ENCODE measurements around the gene PTPN7.
"Not testable (repeated sequence)": the region's sequence is repeated elsewhere in the genome, so short reads cannot be mapped to it uniquely, and the experiment has no call there.

Gene PTPN7

DNA sequence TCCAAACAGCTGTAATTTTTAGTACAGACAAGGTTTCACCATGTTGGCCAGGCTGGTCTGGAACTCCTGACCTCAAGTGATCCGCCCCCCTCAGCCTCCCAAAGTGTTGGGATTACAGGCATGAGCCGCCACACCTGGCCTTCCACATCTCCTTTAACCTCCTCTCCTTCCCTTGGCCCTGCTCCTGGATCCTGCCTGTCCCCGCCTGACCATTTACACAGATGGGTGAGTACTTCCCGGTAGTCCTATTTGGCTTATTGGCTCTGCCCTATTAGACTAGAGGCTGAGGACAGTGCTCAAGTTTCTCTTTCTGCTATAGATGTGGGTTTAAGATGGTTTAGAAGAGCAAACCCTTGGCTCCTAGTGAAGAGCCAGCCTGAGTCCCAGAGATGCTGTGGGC lies 7.1 kb downstream of the PTPN7 start:
- Histone ChIP-seq H3K9ac (ENCODE audit: low read depth, low read length) (no peak overlapping the region), H3K27ac (ENCODE audit: low read length) (no peak overlapping the region), H3K27me3 (ENCODE audit: insufficient read depth, low read length) (no peaks in the 10 kb centered on the region), H3K4me3 (ENCODE audit: low read length) (no peak overlapping the region), H3K9me3 (ENCODE audit: insufficient read depth, low read depth, low read length) (no peaks in the 10 kb centered on the region), H3K4me1 (ENCODE audit: insufficient read depth, low read length) (peaks cover 6% of the 10 kb centered on the region; the same call in 1 of the 2 replicates), H3K36me3 (ENCODE audit: insufficient read depth, low read depth, low read length) (no peaks in the 10 kb centered on the region)

- peaks cover 6% of the 10 kb centered on the region; the same call in 1 of the 2 replicates for H3K4me1 ChIP-seq (ENCODE audit: insufficient read depth, low read length)
- no peaks in the 10 kb centered on the region for H3K27me3 ChIP-seq (ENCODE audit: insufficient read depth, low read length)
- no peaks in the 10 kb centered on the region for H3K36me3 ChIP-seq (ENCODE audit: insufficient read depth, low read depth, low read length)
- H3K9ac ChIP-seq (ENCODE audit: low read depth, low read length), result no peak overlapping the region
- no peak overlapping the region for H3K27ac ChIP-seq (ENCODE audit: low read length)
- H3K9me3 ChIP-seq (ENCODE audit: insufficient read depth, low read depth, low read length), result no peaks in the 10 kb centered on the region
- H3K4me3 ChIP-seq (ENCODE audit: low read length), result no peak overlapping the region
Measured at GRCh38 chr1:202152399-202152798, 8.0 kb downstream of the PTPN7 start.

GRCh38 chr1:202151045-202151444 lies 9.4 kb downstream of the PTPN7 start:
- no peak overlapping the region for H3K9ac ChIP-seq (ENCODE audit: low read depth, low read length)
- no peaks in the 10 kb centered on the region for H3K36me3 ChIP-seq (ENCODE audit: insufficient read depth, low read depth, low read length)
- no peak overlapping the region for H3K27ac ChIP-seq (ENCODE audit: low read length)
- H3K4me1 ChIP-seq (ENCODE audit: insufficient read depth, low read length), result peaks cover 6% of the 10 kb centered on the region; the same call in 1 of the 2 replicates
- peaks cover 2% of the 10 kb centered on the region; the same call in 1 of the 2 replicates for H3K27me3 ChIP-seq (ENCODE audit: insufficient read depth, low read length)
- no peak overlapping the region for H3K4me3 ChIP-seq (ENCODE audit: low read length)
- H3K9me3 ChIP-seq (ENCODE audit: insufficient read depth, low read depth, low read length), result no peaks in the 10 kb centered on the region

DNA sequence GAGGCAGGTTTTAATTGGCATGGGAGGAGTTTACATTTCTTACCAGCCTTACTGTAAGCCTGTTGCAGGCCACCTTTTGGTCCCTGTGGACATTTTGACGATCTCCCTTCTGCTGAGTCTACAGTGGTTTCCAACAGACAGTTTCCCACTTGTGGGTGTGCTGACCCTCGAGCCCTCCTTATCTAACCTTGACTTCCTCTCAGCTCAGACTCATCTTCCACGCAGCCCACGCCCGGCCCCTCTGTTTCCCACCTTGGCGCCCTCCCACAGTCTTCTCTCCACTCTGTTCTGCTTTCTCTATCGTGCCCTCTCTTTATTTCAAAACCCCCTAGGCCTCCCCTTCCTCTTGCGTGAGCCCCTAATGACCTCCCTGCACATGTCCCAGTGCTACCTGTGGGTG lies 9.8 kb downstream of the PTPN7 start:
- Histone ChIP-seq H3K9me3 (ENCODE audit: insufficient read depth, low read depth, low read length) (no peaks in the 10 kb centered on the region), H3K9ac (ENCODE audit: low read depth, low read length) (no peak overlapping the region), H3K27ac (ENCODE audit: low read length) (no peak overlapping the region), H3K36me3 (ENCODE audit: insufficient read depth, low read depth, low read length) (no peaks in the 10 kb centered on the region), H3K4me1 (ENCODE audit: insufficient read depth, low read length) (peaks cover 6% of the 10 kb centered on the region; the same call in 1 of the 2 replicates), H3K27me3 (ENCODE audit: insufficient read depth, low read length) (peaks cover 6% of the 10 kb centered on the region; the same call in 1 of the 2 replicates), H3K4me3 (ENCODE audit: low read length) (no peak overlapping the region)

DNA sequence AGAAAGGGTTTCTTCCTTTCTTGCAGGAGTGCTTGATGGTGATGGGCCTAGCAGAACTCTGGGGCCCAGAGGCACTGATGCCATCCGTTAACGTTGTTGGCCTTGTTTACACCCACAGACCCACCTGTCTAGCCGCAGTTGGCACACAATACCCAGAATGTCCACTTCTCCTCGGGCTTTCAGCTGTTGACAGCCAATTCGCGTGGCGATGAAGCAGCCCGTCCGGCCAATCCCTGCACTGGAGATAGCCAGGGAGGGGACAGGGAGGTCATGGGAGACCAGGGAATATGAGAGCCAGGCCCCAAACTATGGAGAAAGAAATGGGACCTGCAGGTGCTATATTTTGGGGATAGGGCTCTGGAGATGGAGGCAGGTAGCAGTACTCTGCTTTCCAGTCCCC lies 10.2 kb downstream of the PTPN7 start:
- Histone ChIP-seq H3K4me3 (ENCODE audit: low read length) (no peak overlapping the region), H3K27ac (ENCODE audit: low read length) (no peak overlapping the region), H3K4me1 (ENCODE audit: insufficient read depth, low read length) (peaks cover 8% of the 10 kb centered on the region; the same call in 1 of the 2 replicates), H3K9ac (ENCODE audit: low read depth, low read length) (no peak overlapping the region), H3K36me3 (ENCODE audit: insufficient read depth, low read depth, low read length) (no peaks in the 10 kb centered on the region), H3K9me3 (ENCODE audit: insufficient read depth, low read depth, low read length) (no peaks in the 10 kb centered on the region), H3K27me3 (ENCODE audit: insufficient read depth, low read length) (peaks cover 11% of the 10 kb centered on the region)

- Histone ChIP-seq H3K36me3 (ENCODE audit: insufficient read depth, low read depth, low read length) (no peaks in the 10 kb centered on the region), H3K9me3 (ENCODE audit: insufficient read depth, low read depth, low read length) (no peaks in the 10 kb centered on the region)
Measured at GRCh38 chr1:202149566-202149965, 10.8 kb downstream of the PTPN7 start.

DNA sequence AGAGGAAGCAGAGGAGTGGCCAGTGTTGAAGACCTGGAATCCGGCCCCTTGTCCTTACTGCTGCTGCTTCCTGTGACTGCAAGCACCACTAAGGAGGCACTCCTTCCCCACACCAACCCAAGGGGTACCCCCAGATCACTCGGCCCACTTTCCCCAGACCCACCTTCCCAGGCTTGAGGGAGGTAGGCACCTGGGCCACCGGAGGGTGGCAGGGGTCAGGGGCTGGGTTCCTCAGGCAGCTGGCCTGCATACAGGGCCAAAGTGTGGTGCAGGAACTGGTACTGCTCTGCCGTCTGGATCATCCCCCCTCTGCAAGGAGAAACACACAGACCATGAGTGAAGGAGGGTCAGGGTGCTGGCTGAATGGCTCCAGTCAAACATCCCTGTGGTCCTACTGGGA lies 12.0 kb downstream of the PTPN7 start:
- H3K4me1 ChIP-seq (ENCODE audit: insufficient read depth, low read length), result peaks cover 4% of the 10 kb centered on the region; the same call in 1 of the 2 replicates
- H3K4me3 ChIP-seq (ENCODE audit: low read length), result no peak overlapping the region
- no peak overlapping the region for H3K27ac ChIP-seq (ENCODE audit: low read length)
- no peak overlapping the region for H3K9ac ChIP-seq (ENCODE audit: low read depth, low read length)
- no peaks in the 10 kb centered on the region for H3K36me3 ChIP-seq (ENCODE audit: insufficient read depth, low read depth, low read length)
- peaks cover 15% of the 10 kb centered on the region for H3K27me3 ChIP-seq (ENCODE audit: insufficient read depth, low read length)
- H3K9me3 ChIP-seq (ENCODE audit: insufficient read depth, low read depth, low read length), result no peaks in the 10 kb centered on the region

More at GRCh38 chr1:202149566-202149965, 10.8 kb downstream of the PTPN7 start:
- H3K27me3 ChIP-seq (ENCODE audit: insufficient read depth, low read length), result peaks cover 15% of the 10 kb centered on the region
- peaks cover 9% of the 10 kb centered on the region; the same call in 1 of the 2 replicates for H3K4me1 ChIP-seq (ENCODE audit: insufficient read depth, low read length)
- no peak overlapping the region for H3K9ac ChIP-seq (ENCODE audit: low read depth, low read length)
- H3K27ac ChIP-seq (ENCODE audit: low read length), result no peak overlapping the region
- H3K4me3 ChIP-seq (ENCODE audit: low read length), result no peak overlapping the region

DNA sequence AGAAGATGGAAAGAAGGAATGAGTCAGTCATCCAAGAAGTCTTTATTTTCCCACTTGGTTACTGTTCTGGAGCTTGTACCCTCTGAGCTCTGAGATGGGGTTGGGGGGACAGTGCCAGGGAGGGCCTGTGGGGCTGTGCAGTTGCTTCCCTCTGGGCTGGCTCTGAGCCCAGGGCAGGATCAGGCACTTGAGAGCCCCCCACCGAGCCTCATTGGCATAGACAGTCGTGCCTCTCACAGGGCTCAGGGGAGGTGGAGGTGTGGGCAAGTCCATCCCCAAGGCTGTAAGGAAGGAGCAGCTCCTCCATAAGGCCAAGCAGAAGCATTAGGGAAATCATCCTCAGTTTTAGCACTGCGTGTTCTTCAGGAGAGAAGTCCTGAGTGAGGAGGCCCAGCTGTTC lies 13.4 kb downstream of the PTPN7 start:
- Histone ChIP-seq H3K27me3 (ENCODE audit: insufficient read depth, low read length) (peaks cover 15% of the 10 kb centered on the region), H3K4me3 (ENCODE audit: low read length) (no peak overlapping the region), H3K9ac (ENCODE audit: low read depth, low read length) (no peak overlapping the region), H3K9me3 (ENCODE audit: insufficient read depth, low read depth, low read length) (no peaks in the 10 kb centered on the region), H3K4me1 (ENCODE audit: insufficient read depth, low read length) (peaks cover 7% of the 10 kb centered on the region), H3K36me3 (ENCODE audit: insufficient read depth, low read depth, low read length) (no peaks in the 10 kb centered on the region), H3K27ac (ENCODE audit: low read length) (no peak overlapping the region)

- Histone ChIP-seq H3K27ac (ENCODE audit: low read length) (no peak overlapping the region), H3K9ac (ENCODE audit: low read depth, low read length) (no peak overlapping the region), H3K4me1 (ENCODE audit: insufficient read depth, low read length) (peaks cover 7% of the 10 kb centered on the region), H3K9me3 (ENCODE audit: insufficient read depth, low read depth, low read length) (no peaks in the 10 kb centered on the region), H3K4me3 (ENCODE audit: low read length) (no peak overlapping the region), H3K27me3 (ENCODE audit: insufficient read depth, low read length) (peaks cover 15% of the 10 kb centered on the region), H3K36me3 (ENCODE audit: insufficient read depth, low read depth, low read length) (no peaks in the 10 kb centered on the region)
Measured at GRCh38 chr1:202146279-202146678, 14.1 kb downstream of the PTPN7 start.

GRCh38 chr1:202145744-202146140 lies 14.7 kb downstream of the PTPN7 start:
- H3K9me3 ChIP-seq (ENCODE audit: insufficient read depth, low read depth, low read length); H3K27ac ChIP-seq (ENCODE audit: low read length); H3K9ac ChIP-seq (ENCODE audit: low read depth, low read length); H3K4me3 ChIP-seq (ENCODE audit: low read length); H3K36me3 ChIP-seq (ENCODE audit: insufficient read depth, low read depth, low read length); H3K4me1 ChIP-seq (ENCODE audit: insufficient read depth, low read length): not testable (repeated sequence)
- H3K27me3 ChIP-seq (ENCODE audit: insufficient read depth, low read length), result peaks cover 15% of the 10 kb centered on the region

GRCh38 chr1:202145068-202145743 lies 15.2 kb downstream of the PTPN7 start:
- H3K4me3 ChIP-seq (ENCODE audit: low read length), result peak overlapping the region; percentile 98
- H3K4me1 ChIP-seq (ENCODE audit: insufficient read depth, low read length), result peaks cover 7% of the 10 kb centered on the region
- no peak overlapping the region for H3K27ac ChIP-seq (ENCODE audit: low read length)
- H3K27me3 ChIP-seq (ENCODE audit: insufficient read depth, low read length), result peaks cover 15% of the 10 kb centered on the region
- no peaks in the 10 kb centered on the region for H3K9me3 ChIP-seq (ENCODE audit: insufficient read depth, low read depth, low read length)
- H3K9ac ChIP-seq (ENCODE audit: low read depth, low read length), result peak overlapping the region; percentile 68; the same call in 1 of the 2 replicates
- no peaks in the 10 kb centered on the region for H3K36me3 ChIP-seq (ENCODE audit: insufficient read depth, low read depth, low read length)

DNA sequence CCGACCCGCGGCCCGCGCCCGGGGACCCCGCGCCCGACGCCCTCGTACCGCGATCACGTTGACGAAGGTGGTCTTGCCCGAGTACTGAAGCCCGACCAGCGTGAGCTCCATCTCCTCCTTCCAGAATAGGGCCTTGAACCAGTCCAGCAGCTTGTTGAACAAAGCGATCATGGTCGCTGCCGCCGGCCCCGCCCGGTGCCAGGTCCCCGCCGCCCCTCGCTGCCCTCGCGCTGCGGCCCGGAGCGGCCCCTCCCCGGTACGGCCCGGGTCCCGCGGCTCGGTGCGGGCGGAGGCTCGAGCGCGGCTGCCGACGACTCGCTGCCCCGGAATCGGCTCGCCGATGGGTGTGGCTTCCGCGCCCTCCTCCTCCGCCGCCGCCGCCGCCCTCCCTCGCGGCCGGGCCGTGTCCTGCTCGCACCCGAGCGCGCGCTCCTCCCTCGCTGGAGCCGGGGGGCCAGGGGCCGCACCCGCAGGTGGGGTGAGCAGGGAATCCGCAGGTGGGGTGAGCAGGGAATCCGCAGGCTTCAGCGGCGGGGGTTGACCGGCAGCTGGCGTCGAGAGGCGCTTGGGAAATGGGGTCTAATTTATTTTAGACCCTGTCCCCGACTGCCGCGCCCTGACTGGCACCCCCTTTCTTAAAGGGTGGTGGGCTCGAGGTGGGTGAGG lies 15.9 kb downstream of the PTPN7 start, which contains the start of gene ARL8A:
TSS of gene ARL8A (minus strand) at position 336 of the 666 bp plus-strand sequence. CDS start at position 171, 165 bp downstream.
- Histone ChIP-seq H3K9me3 (ENCODE audit: insufficient read depth, low read depth, low read length) (no peaks in the 10 kb centered on the region), H3K36me3 (ENCODE audit: insufficient read depth, low read depth, low read length) (no peaks in the 10 kb centered on the region), H3K27ac (ENCODE audit: low read length) (peak within 1 kb of the TSS; percentile 46), H3K27me3 (ENCODE audit: insufficient read depth, low read length) (peaks cover 15% of the 10 kb centered on the region), H3K4me1 (ENCODE audit: insufficient read depth, low read length) (peaks cover 7% of the 10 kb centered on the region), H3K9ac (ENCODE audit: low read depth, low read length) (peak within 1 kb of the TSS; percentile 79), H3K4me3 (ENCODE audit: low read length) (peak within 1 kb of the TSS; percentile 98)

Measured in iPS-20b (cell line).